HK-2 (cell line): Measurements from ENCODE around the gene KIAA1614.
"Not testable (repeated sequence)": the region's sequence is repeated elsewhere in the genome, so short reads cannot be mapped to it uniquely, and the experiment has no call there.

Experiments used
- DNase-seq: peaks from one replicate; pipeline ENCODE4 v3.0.0-alpha.2; 2018; ENCODE audit not compliant: unreplicated experiment

Gene KIAA1614

GRCh38 chr1:180964056-180964455 is 51.4 kb downstream of the KIAA1614 start:
- DNase-seq: no peak

- DNase-seq: no peak
Observed at GRCh38 chr1:180964595-180964994, 51.9 kb downstream of the KIAA1614 start.

DNA sequence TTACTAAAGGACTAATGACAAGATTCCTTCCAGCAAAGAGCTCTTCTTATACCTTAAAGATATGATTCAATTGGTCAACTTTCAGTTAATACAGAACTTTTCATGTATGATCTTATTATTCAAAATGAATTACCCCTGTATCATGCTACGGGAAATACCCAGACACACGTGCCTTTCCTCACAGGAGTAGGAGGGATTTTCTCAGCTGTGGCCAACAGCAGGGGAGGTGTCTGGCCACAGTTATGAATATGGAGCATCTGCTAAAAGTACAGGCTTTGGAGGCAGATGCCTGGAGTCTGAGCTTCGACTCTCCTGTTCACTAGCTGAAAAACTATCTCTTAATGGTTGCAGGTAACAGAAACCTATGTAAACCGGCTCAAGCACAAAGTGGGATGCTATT is 53.6 kb downstream of the KIAA1614 start:
- no peak for DNase-seq

GRCh38 chr1:180966744-180967536 is 54.2 kb downstream of the KIAA1614 start:
- DNase-seq: no peak

GRCh38 chr1:180967558-180967957 is 54.9 kb downstream of the KIAA1614 start:
- no peak for DNase-seq

DNA sequence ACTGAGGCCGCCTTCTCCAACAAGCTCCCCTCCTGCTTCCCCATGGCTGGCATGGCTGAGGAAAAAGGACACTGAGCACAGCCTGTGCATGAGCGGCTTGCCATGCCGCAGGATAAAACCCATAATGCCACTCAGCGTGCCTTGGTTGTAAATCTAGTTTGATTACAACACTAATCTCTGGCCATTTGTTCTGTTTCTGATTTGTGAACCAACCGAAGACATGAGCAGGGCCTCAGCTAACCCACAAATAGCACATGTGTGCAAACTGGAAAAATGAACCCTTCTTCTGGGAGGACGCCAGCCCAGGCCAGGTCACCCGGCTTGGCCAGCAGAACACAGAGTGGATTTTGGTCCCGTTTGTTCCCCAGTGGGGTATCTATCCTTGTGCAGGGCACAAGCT is 56.1 kb downstream of the KIAA1614 start:
- not testable (repeated sequence) for DNase-seq

DNA sequence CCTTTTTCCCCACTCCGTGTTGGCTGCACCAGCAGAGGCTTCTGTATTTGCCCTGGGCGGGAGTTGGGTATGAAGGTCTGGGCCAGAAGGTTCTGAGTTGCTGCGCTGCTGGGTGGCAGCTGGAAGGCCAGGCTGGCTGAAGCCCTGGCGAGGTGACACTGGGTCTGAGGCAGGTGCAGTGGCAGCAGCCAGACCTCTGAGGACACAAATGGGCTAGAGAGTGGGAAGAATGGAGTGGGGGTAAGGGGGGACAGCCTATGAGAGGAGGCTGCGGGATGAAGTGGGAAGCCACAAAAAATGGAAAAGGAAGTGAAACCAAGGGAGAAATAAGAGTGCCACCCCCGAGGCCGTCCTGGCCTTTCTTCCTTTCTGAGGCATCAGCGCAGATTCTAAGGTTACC is 56.7 kb downstream of the KIAA1614 start:
- no peak for DNase-seq

GRCh38 chr1:180970333-180971079 is 57.8 kb downstream of the KIAA1614 start:
- no peak for DNase-seq

DNA sequence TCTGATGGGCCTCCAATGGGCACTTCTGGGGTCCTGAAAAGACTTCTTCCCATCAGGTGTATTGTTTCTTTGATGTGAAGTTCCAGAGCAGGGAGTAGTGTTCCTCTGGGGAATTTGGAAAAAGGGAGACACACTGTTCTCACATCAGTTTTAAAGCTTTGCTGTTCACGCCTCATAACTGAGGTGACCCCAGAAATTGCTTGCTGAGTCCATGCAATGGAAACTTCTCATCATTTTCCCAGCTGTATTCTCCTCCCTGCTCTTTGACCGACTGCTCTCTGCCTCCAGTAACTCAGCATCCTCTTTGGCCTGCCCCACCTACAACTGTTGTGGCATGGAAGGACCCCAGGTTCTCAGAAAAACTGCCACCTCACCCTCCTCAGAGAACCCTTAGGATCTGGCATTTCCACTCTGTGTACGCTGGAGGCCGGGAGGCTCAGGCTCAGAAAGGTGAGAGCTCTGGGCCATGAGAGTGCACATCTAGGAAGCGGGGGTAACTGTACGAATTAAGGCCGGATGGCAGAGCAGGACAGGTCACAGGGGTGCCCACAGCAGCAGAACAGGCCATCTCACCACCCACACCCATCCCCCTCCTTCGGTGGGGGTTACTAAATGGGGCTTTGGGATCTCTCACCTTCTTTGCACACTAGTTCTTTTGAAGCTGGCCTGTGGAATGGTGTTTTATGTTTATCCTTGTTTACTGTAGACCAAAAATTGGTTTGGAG is 58.7 kb downstream of the KIAA1614 start:
- DNase-seq: no peak

DNA sequence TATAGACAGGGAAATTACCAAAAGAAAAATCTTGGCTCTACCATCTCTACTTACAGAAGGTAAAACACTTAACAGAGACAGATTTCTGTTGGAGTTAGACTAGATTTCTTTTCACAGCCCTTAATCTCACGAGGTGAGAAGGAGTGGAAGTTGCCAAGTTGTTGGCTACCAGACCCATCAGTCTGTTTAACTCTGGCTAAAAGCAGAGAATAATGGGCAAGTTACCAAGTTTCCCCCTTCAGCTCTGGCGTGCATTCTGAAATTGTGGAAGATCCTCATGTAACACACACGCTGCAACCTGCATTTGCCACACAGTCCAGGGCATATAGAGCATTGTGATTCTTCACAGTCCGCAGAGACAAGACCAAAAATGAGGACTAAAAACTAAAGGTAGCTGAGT is 60.7 kb downstream of the KIAA1614 start:
- DNase-seq: no peak

- no peak for DNase-seq
Observed at GRCh38 chr1:180974236-180974635, 61.5 kb downstream of the KIAA1614 start.

GRCh38 chr1:180975551-180975950 is 62.9 kb downstream of the KIAA1614 start:
- DNase-seq: no peak

- no peak for DNase-seq
Observed at GRCh38 chr1:180976191-180976590, 63.5 kb downstream of the KIAA1614 start.

DNA sequence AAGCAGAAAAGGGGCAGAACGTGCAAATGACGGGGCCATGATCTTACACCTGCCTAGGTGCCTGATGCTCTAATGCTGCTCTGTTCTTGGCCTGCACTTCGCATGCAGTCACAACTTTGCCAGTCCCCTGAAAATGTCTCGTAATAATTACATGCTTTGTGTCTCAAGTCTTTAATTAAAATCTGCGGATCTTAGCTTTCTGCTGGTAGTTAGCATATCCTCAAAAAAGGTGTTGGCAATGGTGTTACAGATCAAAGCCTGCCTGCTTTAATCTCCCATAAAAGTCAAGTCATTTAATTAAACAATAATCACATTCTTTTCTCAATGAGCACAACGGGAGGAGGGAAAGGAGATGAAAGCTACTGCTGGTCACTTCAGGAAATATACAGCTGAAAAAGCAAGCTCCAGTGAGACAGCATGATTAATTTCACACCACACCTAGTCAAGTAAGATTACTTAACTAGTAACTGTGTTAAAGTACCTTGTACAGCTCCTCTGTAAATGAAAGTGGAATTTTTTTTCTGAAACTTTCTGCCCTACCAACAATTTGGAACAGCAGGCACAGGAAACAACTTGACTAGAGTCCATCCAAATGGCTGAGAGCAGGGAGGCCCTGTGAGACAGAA is 64.1 kb downstream of the KIAA1614 start:
- no peak for DNase-seq

DNA sequence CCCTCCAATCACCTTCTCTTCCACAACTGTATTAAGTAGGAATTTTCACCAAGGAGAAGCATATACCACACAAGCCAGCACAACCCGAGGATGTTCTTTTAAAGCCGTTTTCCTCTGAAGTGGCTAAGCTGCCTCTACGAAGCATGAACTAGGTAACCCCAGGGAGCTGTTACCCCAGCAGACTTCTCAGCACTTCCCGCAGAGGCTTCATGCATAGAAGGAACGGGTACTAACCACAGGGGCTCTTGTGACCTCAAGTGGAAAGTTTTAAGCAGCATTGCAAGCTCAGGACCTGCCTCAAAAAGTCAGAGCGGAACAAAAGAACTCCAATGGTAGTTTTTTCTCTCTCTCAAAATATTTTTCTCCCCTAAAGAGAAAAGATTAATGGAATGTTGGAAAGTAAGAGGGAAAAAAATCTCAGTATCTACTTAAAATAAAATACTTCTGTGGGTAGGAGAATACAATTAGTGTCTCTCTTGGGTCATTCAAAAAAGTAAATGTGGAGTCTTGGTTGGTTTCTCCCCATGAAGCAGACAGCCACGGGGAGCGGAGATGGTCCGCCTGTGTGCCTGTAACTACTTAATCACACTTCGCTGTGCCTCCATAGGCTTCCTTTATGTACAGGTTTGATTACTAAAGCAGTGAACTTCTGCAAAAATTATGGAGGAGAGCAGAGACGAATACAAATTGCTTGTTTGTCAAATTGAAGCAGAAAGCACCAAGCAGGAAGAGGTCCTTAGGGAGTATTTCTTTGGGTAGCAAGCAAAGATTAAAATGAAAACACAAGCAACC is 69.1 kb downstream of the KIAA1614 start:
- DNase-seq: no peak

GRCh38 chr1:180982422-180982821 is 69.7 kb downstream of the KIAA1614 start:
- DNase-seq: no peak

DNA sequence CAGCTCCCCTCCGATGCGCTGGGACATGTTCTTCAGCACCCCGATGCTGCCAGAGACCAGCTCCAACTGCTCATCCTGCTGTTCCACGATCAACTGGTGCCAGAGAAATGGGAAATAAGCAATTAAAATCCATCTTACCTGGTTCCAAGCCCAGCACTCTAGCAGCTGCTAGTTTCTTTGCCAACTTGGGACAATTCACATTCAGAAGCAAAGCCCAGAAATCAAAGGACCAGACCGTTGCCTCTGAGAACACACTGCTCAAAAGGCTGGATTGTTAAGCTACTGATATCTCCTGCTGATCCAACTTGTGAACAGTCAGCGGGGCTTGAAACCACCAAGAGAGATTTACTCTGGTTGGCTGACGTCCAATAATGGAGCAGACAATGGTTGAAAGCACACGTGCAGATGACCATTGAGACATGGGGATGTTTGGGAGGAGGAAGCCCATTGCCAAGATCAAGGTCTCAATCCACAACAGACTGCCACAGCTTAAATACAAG is 75.6 kb downstream of the KIAA1614 start:
- DNase-seq: peak; percentile 16

- DNase-seq: no peak
Observed at GRCh38 chr1:180994262-180994661, 81.6 kb downstream of the KIAA1614 start.

DNA sequence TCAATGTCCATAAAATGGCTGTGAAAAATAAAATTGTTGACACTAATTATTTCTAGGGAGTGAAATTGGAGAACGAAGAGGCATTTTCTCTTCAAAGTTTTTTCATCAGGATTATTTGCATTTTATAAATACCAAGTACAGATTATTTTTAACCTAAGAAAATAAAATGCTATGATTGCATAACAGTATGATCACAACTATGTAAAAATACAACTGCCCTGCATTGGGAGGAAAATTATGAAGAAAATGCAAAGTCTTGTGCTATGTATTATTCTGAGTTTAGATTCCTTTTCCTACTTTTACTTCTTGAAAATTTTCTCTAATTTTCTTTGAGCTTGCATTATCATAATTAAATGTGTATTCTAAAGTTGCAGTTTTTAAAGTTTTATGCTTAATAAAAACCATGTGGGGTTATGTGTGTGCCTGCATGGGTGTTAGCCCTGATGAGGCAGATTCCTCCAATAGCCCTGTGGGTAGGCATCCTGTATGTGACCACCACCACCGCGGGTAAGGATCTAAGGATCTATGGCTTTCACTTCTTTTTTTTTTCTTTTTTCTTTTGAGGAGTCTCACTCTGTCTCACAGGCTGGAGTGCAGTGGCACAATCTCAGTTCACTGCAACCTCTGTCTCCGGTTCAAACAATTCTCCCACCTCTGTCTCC is 85.3 kb downstream of the KIAA1614 start:
- no peak for DNase-seq
